ENCODE data around the gene LARP4B. TPM values are rescaled to one million over a fixed set of nuclear protein-coding genes. Genes with fewer than 3 reads are reported as not detected.
"Not testable (repeated sequence)": the region's sequence is repeated elsewhere in the genome, so short reads cannot be mapped to it uniquely, and the experiment has no call there.

The LARP4B gene
- total RNA-seq, 1 donor from 2014 or later, result 78.9 TPM

GRCh38 chr10:785089-785860 is 146.2 kb downstream of the LARP4B start:
- ATAC-seq, result peak; percentile 9

- ATAC-seq, result peak; percentile 73
These were observed 147.0 kb downstream of the LARP4B start for GRCh38 chr10:784403-785088.

- no peak for ATAC-seq
These were observed 148.5 kb downstream of the LARP4B start for GRCh38 chr10:782751-783648.

- ATAC-seq, result no peak
These were observed 150.7 kb downstream of the LARP4B start for GRCh38 chr10:780536-781524.

- no peak for ATAC-seq
These were observed 152.7 kb downstream of the LARP4B start for GRCh38 chr10:778626-779330.

GRCh38 chr10:777913-778479 is 153.5 kb downstream of the LARP4B start:
- ATAC-seq, result no peak

- no peak for ATAC-seq
These were observed 154.7 kb downstream of the LARP4B start for GRCh38 chr10:776772-777171.

GRCh38 chr10:775245-776075 is 156.0 kb downstream of the LARP4B start:
- peak; percentile 71 for ATAC-seq

GRCh38 chr10:774661-775244 is 156.8 kb downstream of the LARP4B start:
- ATAC-seq, result no peak

- ATAC-seq, result no peak
These were observed 157.3 kb downstream of the LARP4B start for GRCh38 chr10:774223-774622.

- peak; percentile 27 for ATAC-seq
These were observed 157.8 kb downstream of the LARP4B start for GRCh38 chr10:773562-774161.

GRCh38 chr10:772227-772637 is 159.3 kb downstream of the LARP4B start:
- peak; percentile 12 for ATAC-seq

- ATAC-seq, result no peak
These were observed 159.9 kb downstream of the LARP4B start for GRCh38 chr10:771647-772046.

- ATAC-seq, result no peak
These were observed 160.5 kb downstream of the LARP4B start for GRCh38 chr10:770975-771374.

- ATAC-seq, result not testable (repeated sequence)
These were observed 161.3 kb downstream of the LARP4B start for GRCh38 chr10:770048-770712.

- ATAC-seq, result no peak
These were observed 163.7 kb downstream of the LARP4B start for GRCh38 chr10:767794-768193.

GRCh38 chr10:767211-767610 is 164.3 kb downstream of the LARP4B start:
- ATAC-seq, result no peak

- no peak for ATAC-seq
These were observed 170.1 kb downstream of the LARP4B start for GRCh38 chr10:761376-761775.
